Neural crest cell (in vitro differentiated cells): ENCODE results near the gene TTC34. TPM values are rescaled to one million over a fixed set of nuclear protein-coding genes. Genes with fewer than 3 reads are reported as not detected.

Experiments
- DNase-seq: peaks from one replicate; pipeline ENCODE4 v3.0.0; 2021; ENCODE audit warnings: low read depth, mixed read lengths, low spot score
- H3K27ac Mint-ChIP-seq: one replicate; pipeline ENCODE4 v1.8.0; 2021; ENCODE audit warnings: mild to moderate bottlenecking, mixed read lengths; ENCODE audit not compliant: unreplicated experiment
- H3K27me3 Mint-ChIP-seq: 2 replicates; pipeline ENCODE4 v1.8.0; 2021; ENCODE audit warnings: low read depth, mild to moderate bottlenecking, mixed read lengths
- H3K36me3 Mint-ChIP-seq: 2 replicates; pipeline ENCODE4 v1.8.0; 2021; ENCODE audit warnings: low read depth, mild to moderate bottlenecking, mixed read lengths
- H3K4me1 Mint-ChIP-seq: 2 replicates; pipeline ENCODE4 v1.8.0; 2021; ENCODE audit warnings: mixed read lengths
- H3K4me3 Mint-ChIP-seq: one replicate; pipeline ENCODE4 v1.8.0; 2021; ENCODE audit warnings: mild to moderate bottlenecking, mixed read lengths
- H3K9me3 Mint-ChIP-seq: 2 replicates; pipeline ENCODE4 v1.8.0; 2021; ENCODE audit warnings: mixed read lengths
- total RNA-seq: library from RNA; stranded (reverse); gene quantifications from 2 replicates; pipeline ENCODE4 v1.2.1, GENCODE V29; 2021
- TF ChIP-seq, protein P1 (sequence below): fragments of 200-600 bp; sonication (generic); conservative IDR thresholded peaks from 2 replicates; pipeline ENCODE4 v1.5.0; 2021; ENCODE audit warnings: antibody characterized with exemption, mild to moderate bottlenecking

TTC34 gene
- total RNA-seq, 1 donor from 2014 or later, result 2.7 TPM

DNA sequence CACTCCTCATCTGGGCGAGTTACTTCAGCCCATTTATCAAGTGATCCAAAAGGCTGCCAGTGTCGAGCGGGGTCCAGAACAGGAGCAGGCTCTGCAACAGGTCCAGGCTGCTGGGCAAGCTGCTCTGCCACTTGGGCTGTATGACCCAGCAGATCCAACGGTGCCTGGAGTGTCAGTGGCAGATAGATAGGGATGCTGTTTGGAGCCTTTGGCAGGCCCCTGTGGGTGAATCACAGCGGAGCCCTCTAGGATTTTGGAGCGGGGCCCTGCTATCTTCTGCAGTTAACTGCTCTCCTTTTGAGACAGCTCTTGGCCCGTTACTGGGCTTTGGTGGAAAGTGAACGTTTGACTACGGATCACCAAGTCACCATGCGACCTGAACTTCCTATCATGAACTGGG is 176.2 kb downstream of the TTC34 start:
- Mint-ChIP-seq H3K4me1 (peaks cover 4% of the 10 kb centered on the region), H3K4me3 (no peak overlapping the region), H3K9me3 (no peaks in the 10 kb centered on the region), H3K27me3 (peaks cover 62% of the 10 kb centered on the region), H3K36me3 (no peaks in the 10 kb centered on the region), H3K27ac (no peak overlapping the region)
- TF ChIP-seq, protein P1, sequence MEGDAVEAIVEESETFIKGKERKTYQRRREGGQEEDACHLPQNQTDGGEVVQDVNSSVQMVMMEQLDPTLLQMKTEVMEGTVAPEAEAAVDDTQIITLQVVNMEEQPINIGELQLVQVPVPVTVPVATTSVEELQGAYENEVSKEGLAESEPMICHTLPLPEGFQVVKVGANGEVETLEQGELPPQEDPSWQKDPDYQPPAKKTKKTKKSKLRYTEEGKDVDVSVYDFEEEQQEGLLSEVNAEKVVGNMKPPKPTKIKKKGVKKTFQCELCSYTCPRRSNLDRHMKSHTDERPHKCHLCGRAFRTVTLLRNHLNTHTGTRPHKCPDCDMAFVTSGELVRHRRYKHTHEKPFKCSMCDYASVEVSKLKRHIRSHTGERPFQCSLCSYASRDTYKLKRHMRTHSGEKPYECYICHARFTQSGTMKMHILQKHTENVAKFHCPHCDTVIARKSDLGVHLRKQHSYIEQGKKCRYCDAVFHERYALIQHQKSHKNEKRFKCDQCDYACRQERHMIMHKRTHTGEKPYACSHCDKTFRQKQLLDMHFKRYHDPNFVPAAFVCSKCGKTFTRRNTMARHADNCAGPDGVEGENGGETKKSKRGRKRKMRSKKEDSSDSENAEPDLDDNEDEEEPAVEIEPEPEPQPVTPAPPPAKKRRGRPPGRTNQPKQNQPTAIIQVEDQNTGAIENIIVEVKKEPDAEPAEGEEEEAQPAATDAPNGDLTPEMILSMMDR, result no peak
- no peak for DNase-seq

- Mint-ChIP-seq H3K9me3 (no peaks in the 10 kb centered on the region), H3K4me1 (peaks cover 4% of the 10 kb centered on the region), H3K4me3 (no peak overlapping the region), H3K27ac (no peak overlapping the region), H3K27me3 (peaks cover 60% of the 10 kb centered on the region), H3K36me3 (no peaks in the 10 kb centered on the region)
- TF ChIP-seq, protein P1, result no peak
- DNase-seq, result no peak
Observed at GRCh38 chr1:2624735-2625300, 176.7 kb downstream of the TTC34 start.

- no peak for DNase-seq
- peaks cover 3% of the 10 kb centered on the region for H3K36me3 Mint-ChIP-seq
- no peak overlapping the region for H3K27ac Mint-ChIP-seq
- H3K4me1 Mint-ChIP-seq, result peaks cover 4% of the 10 kb centered on the region
- TF ChIP-seq, protein P1, result no peak
- H3K4me3 Mint-ChIP-seq, result no peak overlapping the region
- peaks cover 58% of the 10 kb centered on the region for H3K27me3 Mint-ChIP-seq
- no peaks in the 10 kb centered on the region for H3K9me3 Mint-ChIP-seq
Observed at GRCh38 chr1:2623571-2624337, 177.7 kb downstream of the TTC34 start.

- H3K36me3 Mint-ChIP-seq, result peaks cover 3% of the 10 kb centered on the region
- peaks cover 5% of the 10 kb centered on the region for H3K9me3 Mint-ChIP-seq
- no peak overlapping the region for H3K27ac Mint-ChIP-seq
- TF ChIP-seq, protein P1, result no peak
- H3K4me3 Mint-ChIP-seq, result no peak overlapping the region
- H3K27me3 Mint-ChIP-seq, result peaks cover 27% of the 10 kb centered on the region
- no peak for DNase-seq
- H3K4me1 Mint-ChIP-seq, result peaks cover 12% of the 10 kb centered on the region
Observed at GRCh38 chr1:2617971-2618470, 183.5 kb downstream of the TTC34 start.

- Mint-ChIP-seq H3K4me3 (no peak overlapping the region), H3K27me3 (peaks cover 16% of the 10 kb centered on the region), H3K9me3 (peaks cover 5% of the 10 kb centered on the region), H3K36me3 (no peaks in the 10 kb centered on the region), H3K4me1 (peaks cover 12% of the 10 kb centered on the region), H3K27ac (no peak overlapping the region)
- no peak for DNase-seq
- TF ChIP-seq, protein P1, result no peak
Observed at GRCh38 chr1:2614145-2614544, 187.3 kb downstream of the TTC34 start.
